ENCODE measurements around the gene TGFBR3. TPM values are rescaled to one million over a fixed set of nuclear protein-coding genes. Genes with fewer than 3 reads are reported as not detected.

The TGFBR3 gene
- total RNA-seq, 1 donor from 2014 or later, result 29.9 TPM

DNA sequence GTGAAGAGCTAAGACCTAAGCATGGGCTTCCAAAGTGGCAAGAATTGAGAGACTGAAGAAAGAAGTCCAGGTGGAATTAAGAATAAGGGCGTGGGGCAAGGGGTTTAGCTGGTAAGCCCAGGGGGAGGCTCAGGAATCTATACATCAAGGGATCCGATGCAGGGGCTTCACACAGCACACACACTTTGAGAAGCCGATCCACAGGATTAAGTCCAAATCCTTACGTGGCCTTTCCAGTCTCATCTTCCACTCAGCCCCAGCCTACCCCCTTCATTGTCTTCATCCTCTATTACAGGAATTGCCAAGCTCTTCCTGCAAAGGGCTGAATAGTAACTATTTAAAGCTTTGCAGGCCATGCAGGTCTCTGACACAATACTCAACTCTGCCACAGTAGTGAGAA, 101.3 kb downstream of the TGFBR3 start:
- H3K4me3 Mint-ChIP-seq (ENCODE audit: low read depth), result no peak overlapping the region
- H3K36me3 Mint-ChIP-seq (ENCODE audit: low read depth), result peaks cover 41% of the 10 kb centered on the region
- H3K9me3 Mint-ChIP-seq, result no peaks in the 10 kb centered on the region
- H3K27ac Mint-ChIP-seq, result no peak overlapping the region
- intact Hi-C loops (cut with micrococcal nuclease), result no loop called here
- no peak for DNase-seq (ENCODE audit: low spot score)
- H3K27me3 Mint-ChIP-seq (ENCODE audit: low read depth), result peaks cover under 1% of the 10 kb centered on the region
- peaks cover 12% of the 10 kb centered on the region for H3K4me1 Mint-ChIP-seq (ENCODE audit: low read depth)

DNA sequence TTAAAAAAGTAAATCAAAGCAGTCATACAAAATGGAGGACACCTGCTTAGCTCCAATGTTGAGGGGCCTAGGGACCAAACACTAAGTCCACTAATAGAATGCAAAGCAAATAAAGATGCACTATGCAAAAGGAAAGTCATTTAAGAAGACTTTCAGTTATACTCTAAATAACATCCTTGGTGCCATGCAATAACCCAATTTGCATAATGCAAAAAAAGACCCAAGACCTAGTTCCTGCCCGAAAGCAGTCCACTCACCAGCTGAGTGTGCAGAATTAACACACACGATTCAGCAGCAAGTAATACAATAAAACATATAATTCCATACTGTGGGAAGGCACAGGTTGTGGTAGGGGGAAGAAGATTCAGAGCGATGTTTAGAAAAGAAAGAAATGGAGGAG, 101.8 kb downstream of the TGFBR3 start:
- Mint-ChIP-seq H3K9me3 (no peaks in the 10 kb centered on the region), H3K4me3 (ENCODE audit: low read depth) (no peak overlapping the region)
- intact Hi-C loops (cut with micrococcal nuclease), result no loop called here

DNA sequence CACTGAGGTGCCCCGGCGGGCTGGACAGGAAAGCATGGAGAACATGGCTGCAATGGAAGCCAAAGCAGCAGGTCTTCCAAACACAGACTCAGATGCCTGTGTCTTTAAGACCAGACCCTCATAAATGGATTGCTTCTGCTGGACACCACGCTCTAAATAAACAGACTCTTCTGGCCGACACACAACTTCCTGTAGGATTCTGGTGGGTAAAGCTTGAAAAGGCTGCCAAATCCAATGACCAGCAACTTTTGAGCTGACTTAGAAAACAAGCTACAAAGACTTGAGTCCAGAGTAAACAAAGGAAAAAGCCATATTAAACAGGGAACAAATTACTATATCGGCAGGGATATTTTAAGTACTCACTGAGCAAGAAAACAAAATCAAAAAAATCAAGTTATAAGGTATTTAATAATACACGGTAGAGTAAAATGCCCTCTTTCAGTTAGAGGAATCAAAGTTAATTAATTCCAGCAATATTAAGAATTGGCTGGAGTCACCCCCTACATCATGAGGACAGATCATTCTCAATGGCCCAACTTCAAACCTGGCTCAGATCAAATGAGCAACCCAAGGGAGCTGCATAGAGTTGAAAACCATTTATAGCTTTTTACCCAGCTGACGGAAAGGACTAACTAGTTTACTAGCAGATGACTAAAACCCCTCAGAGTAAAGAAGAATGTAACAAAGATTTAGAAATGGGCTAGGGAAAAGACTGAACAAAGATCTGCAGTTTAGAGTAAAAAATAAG, 102.4 kb downstream of the TGFBR3 start:
- H3K4me3 Mint-ChIP-seq (ENCODE audit: low read depth), result no peak overlapping the region
- H3K4me1 Mint-ChIP-seq (ENCODE audit: low read depth), result peaks cover 13% of the 10 kb centered on the region
- no peak for DNase-seq (ENCODE audit: low spot score)
- H3K27me3 Mint-ChIP-seq (ENCODE audit: low read depth), result no peaks in the 10 kb centered on the region
- no peaks in the 10 kb centered on the region for H3K9me3 Mint-ChIP-seq
- no peak overlapping the region for H3K27ac Mint-ChIP-seq
- peaks cover 46% of the 10 kb centered on the region for H3K36me3 Mint-ChIP-seq (ENCODE audit: low read depth)
- intact Hi-C loops (cut with micrococcal nuclease), result no loop called here

More for the DNA sequence above, 101.8 kb downstream of the TGFBR3 start:
- Mint-ChIP-seq H3K27ac (no peak overlapping the region), H3K4me1 (ENCODE audit: low read depth) (peaks cover 13% of the 10 kb centered on the region), H3K27me3 (ENCODE audit: low read depth) (no peaks in the 10 kb centered on the region), H3K36me3 (ENCODE audit: low read depth) (peaks cover 43% of the 10 kb centered on the region)
- DNase-seq (ENCODE audit: low spot score), result no peak

DNA sequence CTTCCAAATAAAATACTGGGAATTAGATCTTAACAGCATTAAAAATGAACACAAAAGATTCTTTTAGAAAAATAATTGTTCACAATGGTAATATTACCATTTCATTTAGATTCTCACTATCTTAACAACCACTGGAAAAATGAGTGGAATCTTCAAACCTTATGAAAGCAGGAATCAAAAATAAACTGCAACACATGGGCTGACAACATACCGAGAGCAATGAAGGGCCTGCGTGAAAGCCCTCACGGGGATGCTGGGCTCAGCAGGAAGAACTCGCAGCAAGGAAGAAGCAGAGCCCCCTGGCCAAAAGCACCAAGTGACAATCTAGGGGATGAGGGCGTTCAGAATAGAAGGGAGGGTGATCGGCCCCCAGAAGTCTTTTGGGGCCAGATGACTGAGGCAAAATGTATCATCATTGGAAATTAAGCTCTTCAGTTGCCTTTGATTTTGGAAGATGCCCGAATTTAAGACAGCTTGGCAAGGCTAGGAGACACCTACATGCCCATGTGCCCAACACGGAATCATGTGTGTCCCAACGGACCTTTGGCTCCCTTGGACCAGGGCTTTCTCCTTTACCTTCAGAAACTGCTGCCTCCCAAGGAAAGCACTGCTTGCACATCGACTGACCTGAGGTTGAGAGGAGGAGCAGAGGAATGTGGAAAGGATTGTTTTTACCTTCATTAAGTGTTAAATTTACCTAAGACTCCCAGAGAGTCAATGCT, 103.9 kb downstream of the TGFBR3 start:
- Mint-ChIP-seq H3K4me1 (ENCODE audit: low read depth) (peaks cover 13% of the 10 kb centered on the region), H3K4me3 (ENCODE audit: low read depth) (no peak overlapping the region)

DNA sequence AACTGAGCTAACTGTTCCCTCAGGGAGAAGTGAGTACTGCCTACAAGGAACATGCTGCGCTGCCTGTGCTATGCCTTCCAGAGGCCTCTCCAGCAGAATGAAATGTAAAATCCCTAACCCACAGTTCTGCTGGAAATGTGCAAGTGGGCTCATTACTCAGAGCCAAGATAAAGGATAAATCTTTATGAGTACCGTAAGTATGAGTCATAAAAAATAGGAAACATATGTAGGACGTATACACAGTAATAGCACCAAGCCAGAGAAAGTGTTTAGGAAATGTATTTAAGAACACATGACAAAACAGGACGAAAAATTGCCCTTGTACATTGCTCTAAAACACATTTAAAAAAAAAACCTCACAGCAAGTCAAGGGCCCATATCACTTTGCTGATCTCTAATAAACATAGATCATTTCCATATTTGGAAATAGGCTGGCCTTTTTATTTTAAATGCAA, 104.6 kb downstream of the TGFBR3 start:
- Mint-ChIP-seq H3K27me3 (ENCODE audit: low read depth) (no peaks in the 10 kb centered on the region), H3K4me3 (ENCODE audit: low read depth) (no peak overlapping the region), H3K36me3 (ENCODE audit: low read depth) (peaks cover 46% of the 10 kb centered on the region), H3K27ac (no peak overlapping the region), H3K4me1 (ENCODE audit: low read depth) (peaks cover 13% of the 10 kb centered on the region), H3K9me3 (no peaks in the 10 kb centered on the region)
- intact Hi-C loops (cut with micrococcal nuclease), result no loop called here
- no peak for DNase-seq (ENCODE audit: low spot score)

More for the DNA sequence above, 103.9 kb downstream of the TGFBR3 start:
- Mint-ChIP-seq H3K27me3 (ENCODE audit: low read depth) (no peaks in the 10 kb centered on the region), H3K27ac (no peak overlapping the region), H3K36me3 (ENCODE audit: low read depth) (peaks cover 46% of the 10 kb centered on the region), H3K9me3 (no peaks in the 10 kb centered on the region)
- intact Hi-C loops (cut with micrococcal nuclease), result no loop called here
- no peak for DNase-seq (ENCODE audit: low spot score)

DNA sequence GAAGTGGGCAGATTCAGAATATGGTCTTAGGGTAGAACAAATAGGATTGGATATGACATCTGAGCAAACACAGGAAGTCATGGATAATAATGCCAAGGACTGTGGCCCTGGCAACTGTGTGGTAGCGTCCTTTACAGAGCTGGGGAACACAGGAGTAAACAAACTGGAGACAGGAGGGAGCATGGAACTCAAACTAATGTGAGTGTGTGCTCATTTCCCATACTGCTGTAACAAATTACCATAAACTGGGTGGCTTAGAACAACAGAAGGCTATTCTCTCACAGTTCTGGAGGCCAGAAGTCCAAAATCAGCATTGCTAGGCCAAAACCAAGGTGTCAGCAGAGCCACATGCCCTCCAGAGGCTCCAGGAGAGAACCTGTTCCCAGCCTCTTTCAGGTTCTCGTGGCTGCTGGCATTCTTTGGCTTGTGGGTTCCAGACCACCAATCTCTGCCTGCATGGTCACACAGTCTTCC, 106.4 kb downstream of the TGFBR3 start:
- no peak overlapping the region for H3K4me3 Mint-ChIP-seq (ENCODE audit: low read depth)
- H3K36me3 Mint-ChIP-seq (ENCODE audit: low read depth), result peaks cover 40% of the 10 kb centered on the region
- no peaks in the 10 kb centered on the region for H3K27me3 Mint-ChIP-seq (ENCODE audit: low read depth)
- no peak overlapping the region for H3K27ac Mint-ChIP-seq
- no peak for DNase-seq (ENCODE audit: low spot score)
- H3K9me3 Mint-ChIP-seq, result no peaks in the 10 kb centered on the region
- intact Hi-C loops (cut with micrococcal nuclease), result no loop called here
- H3K4me1 Mint-ChIP-seq (ENCODE audit: low read depth), result peaks cover 13% of the 10 kb centered on the region

DNA sequence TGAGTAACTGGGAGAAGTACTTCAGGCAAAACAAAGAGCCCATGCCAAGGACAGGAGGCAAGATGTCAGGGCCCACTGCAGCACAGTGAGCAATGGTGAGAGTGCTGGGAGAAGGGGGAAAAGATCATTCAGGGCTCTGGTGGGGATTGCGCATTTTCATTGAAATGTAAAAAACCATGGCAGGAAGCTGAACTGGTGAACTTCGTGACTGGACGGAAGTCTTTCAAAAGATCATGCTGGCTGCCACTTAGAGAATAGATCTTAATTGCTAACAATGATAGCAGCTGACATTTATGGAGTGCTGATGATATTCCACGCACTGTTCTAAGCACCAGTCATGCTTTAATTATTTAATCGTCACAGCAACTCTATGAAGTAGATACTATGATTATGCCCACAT, 107.0 kb downstream of the TGFBR3 start:
- intact Hi-C loops (cut with micrococcal nuclease), result no loop called here
- no peaks in the 10 kb centered on the region for H3K27me3 Mint-ChIP-seq (ENCODE audit: low read depth)
- H3K4me3 Mint-ChIP-seq (ENCODE audit: low read depth), result no peak overlapping the region
- H3K36me3 Mint-ChIP-seq (ENCODE audit: low read depth), result peaks cover 36% of the 10 kb centered on the region
- H3K27ac Mint-ChIP-seq, result no peak overlapping the region
- H3K4me1 Mint-ChIP-seq (ENCODE audit: low read depth), result peaks cover 10% of the 10 kb centered on the region
- no peak for DNase-seq (ENCODE audit: low spot score)
- H3K9me3 Mint-ChIP-seq, result no peaks in the 10 kb centered on the region

DNA sequence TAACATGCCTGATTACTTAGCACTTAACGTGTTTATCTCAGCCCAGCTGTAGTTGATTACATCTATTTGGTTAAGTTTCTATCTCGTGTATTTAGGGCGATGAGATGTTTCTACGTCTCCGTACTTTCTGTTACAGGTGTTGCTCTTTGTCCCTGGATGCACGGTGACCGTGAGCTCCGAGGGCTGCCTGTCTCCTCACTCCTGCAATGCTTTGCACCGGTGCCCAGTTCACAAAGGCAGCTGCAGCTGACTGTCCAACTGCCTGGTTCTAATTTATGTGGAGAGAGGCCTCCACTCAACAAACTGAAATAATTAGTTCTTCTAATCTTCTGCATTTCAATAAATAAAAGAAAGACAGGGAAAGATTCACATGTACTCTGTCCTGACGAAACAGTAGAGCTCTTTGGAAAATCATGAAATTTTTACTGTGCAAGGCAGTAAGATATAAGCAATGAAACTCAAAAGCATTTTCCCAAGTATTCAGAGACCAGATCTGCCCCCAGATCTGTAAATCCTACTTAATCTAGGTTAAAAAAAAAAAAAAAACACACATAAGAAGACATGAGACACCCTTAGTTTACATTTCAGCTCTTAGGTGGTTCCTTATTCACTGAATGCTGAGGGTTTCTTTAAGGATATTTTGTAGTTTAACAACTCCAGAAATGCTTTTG, 108.2 kb downstream of the TGFBR3 start:
- no peaks in the 10 kb centered on the region for H3K27me3 Mint-ChIP-seq (ENCODE audit: low read depth)
- intact Hi-C loops (cut with micrococcal nuclease), result no loop called here
- H3K36me3 Mint-ChIP-seq (ENCODE audit: low read depth), result peaks cover 28% of the 10 kb centered on the region
- H3K4me3 Mint-ChIP-seq (ENCODE audit: low read depth), result no peak overlapping the region
- no peak for DNase-seq (ENCODE audit: low spot score)
- H3K4me1 Mint-ChIP-seq (ENCODE audit: low read depth), result peaks cover 10% of the 10 kb centered on the region
- no peaks in the 10 kb centered on the region for H3K9me3 Mint-ChIP-seq
- H3K27ac Mint-ChIP-seq, result no peak overlapping the region

DNA sequence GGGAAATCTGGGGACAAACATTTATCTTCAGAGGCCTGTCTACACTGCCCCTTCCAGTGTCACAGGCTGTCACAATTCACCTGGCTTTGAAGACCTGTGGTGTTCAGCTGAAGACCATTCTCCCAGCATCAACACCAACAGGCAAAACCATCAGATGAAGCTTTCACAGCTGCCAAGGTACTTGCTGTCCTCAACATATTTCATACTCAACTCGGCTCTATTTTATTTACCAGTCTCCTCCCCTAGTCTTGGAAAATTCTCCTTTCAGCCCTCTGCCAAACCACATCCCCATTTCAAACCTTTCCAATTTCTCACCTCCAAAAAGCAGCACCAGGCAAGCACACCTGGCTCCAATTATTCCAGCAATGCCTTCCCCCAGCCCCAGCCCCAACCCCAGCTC, 108.8 kb downstream of the TGFBR3 start:
- H3K9me3 Mint-ChIP-seq, result no peaks in the 10 kb centered on the region
- no peak overlapping the region for H3K4me3 Mint-ChIP-seq (ENCODE audit: low read depth)
- DNase-seq (ENCODE audit: low spot score), result no peak
- no peak overlapping the region for H3K27ac Mint-ChIP-seq
- H3K27me3 Mint-ChIP-seq (ENCODE audit: low read depth), result no peaks in the 10 kb centered on the region
- intact Hi-C loops (cut with micrococcal nuclease), result no loop called here
- H3K36me3 Mint-ChIP-seq (ENCODE audit: low read depth), result peaks cover 22% of the 10 kb centered on the region
- H3K4me1 Mint-ChIP-seq (ENCODE audit: low read depth), result peaks cover 10% of the 10 kb centered on the region

DNA sequence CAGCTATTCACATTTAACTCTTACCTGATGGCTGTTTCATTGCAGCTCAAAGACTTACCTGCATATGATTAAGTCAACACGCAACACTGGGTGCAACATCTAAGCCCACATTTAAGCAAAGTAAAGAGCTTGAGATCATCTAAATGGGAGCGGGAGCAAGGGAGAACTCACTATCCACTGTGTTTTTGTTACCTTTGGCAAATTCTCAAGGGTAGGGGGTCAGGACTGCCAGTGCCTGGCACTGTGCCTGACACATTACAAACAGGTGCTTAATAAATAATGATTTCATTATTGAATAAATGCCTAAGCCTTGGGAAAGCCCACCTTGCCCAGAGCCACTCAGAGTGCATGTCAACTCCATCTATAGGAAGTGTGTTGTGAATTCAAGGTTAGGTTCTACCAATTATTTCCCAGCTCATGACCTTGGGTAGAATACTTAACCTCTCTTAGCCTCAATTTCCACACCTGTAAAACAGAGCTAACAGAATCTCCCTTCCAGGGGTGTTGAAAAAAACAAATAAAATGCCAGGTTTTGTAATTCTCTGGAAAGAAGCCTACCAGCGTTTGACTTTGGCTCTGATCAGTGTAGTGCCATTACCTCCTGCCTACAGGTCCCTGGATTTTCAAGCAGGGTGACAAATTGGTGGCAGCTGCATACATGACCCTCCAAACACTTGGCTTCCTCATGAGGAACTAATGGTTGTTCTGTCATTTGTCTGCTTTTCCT, 109.7 kb downstream of the TGFBR3 start:
- Mint-ChIP-seq H3K4me1 (ENCODE audit: low read depth) (peaks cover 5% of the 10 kb centered on the region), H3K9me3 (no peaks in the 10 kb centered on the region), H3K27me3 (ENCODE audit: low read depth) (no peaks in the 10 kb centered on the region), H3K4me3 (ENCODE audit: low read depth) (no peak overlapping the region), H3K36me3 (ENCODE audit: low read depth) (peaks cover 13% of the 10 kb centered on the region), H3K27ac (no peak overlapping the region)
- DNase-seq (ENCODE audit: low spot score), result no peak
- intact Hi-C loops (cut with micrococcal nuclease), result no loop called here

DNA sequence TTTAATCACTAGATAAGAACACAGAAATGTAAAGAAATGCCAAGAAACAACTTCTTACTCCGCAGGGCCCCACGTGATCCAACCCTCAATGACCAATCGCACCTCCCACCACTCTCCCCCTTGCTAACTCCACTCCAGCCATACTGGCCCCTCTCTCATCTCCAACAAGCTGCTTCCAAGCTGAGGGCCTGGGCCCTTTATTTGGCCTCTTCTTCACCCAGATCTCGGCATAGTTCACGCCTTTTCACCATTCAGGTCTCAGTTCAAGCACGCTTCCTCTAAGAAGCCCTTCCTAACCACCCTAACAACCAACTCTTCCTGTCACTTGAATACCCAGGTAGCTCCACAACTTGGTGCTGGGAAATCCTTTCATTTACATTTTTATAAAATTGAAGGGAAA, 110.7 kb downstream of the TGFBR3 start:
- no peak for DNase-seq (ENCODE audit: low spot score)
- intact Hi-C loops (cut with micrococcal nuclease), result no loop called here
- Mint-ChIP-seq H3K9me3 (no peaks in the 10 kb centered on the region), H3K27ac (no peak overlapping the region), H3K27me3 (ENCODE audit: low read depth) (no peaks in the 10 kb centered on the region), H3K36me3 (ENCODE audit: low read depth) (peaks cover 11% of the 10 kb centered on the region), H3K4me1 (ENCODE audit: low read depth) (peaks cover 2% of the 10 kb centered on the region), H3K4me3 (ENCODE audit: low read depth) (no peak overlapping the region)

DNA sequence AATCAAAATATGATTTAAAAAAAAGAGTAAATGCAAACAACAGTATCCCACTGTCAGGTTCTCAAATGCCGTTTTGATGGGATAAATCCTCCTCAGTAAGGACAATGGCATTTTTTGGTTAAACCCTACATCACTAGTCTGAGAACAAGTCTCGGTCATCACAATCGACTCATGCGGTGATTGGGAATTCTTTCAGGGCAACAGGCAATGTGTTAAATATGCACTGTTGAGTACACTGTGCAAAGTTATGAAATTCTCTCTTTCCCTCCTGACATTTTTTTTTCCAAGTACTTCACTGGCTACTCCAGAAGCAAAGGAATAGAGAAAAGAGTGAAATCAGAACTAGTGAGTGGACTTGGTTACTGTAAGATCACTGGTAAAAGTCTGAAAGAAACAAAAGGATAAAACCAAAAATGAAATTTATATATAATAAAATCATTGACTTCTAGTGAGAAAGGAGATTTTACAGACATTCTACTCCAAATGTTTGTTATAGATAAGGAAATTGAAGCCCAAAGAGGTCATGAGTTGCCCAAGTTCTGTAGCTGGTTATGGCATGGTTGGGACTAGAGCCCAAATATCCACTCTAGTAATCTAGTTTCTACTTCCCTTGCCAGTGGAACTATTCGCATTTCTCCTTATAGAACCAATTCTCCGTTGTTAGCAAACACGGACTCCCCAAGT, 111.3 kb downstream of the TGFBR3 start:
- Mint-ChIP-seq H3K9me3 (no peaks in the 10 kb centered on the region), H3K4me1 (ENCODE audit: low read depth) (peaks cover 2% of the 10 kb centered on the region)

More for the DNA sequence above, 111.3 kb downstream of the TGFBR3 start:
- H3K4me3 Mint-ChIP-seq (ENCODE audit: low read depth), result no peak overlapping the region
- no peaks in the 10 kb centered on the region for H3K27me3 Mint-ChIP-seq (ENCODE audit: low read depth)
- intact Hi-C loops (cut with micrococcal nuclease), result no loop called here
- H3K27ac Mint-ChIP-seq, result no peak overlapping the region
- no peak for DNase-seq (ENCODE audit: low spot score)
- peaks cover 13% of the 10 kb centered on the region for H3K36me3 Mint-ChIP-seq (ENCODE audit: low read depth)

Measured in activated T-helper 2 cell treated with anti-CD3 and anti-CD28 coated beads, Interferon-gamma antibody, Interleukin-2, Interleukin-4, amounts not matched to agents 10 μg/mL and 5 μg/mL and 100 μg/mL, durations not matched to agents 14 hours and 24 hours and 36 hours (primary cell).